Measurements from ENCODE around the gene RIN2. TPM values are rescaled to one million over a fixed set of nuclear protein-coding genes. Genes with fewer than 3 reads are reported as not detected.

Gene RIN2
- total RNA-seq, 2 donors from 2014 or later = 33.1 to 56.6 TPM

- no peaks in the 10 kb centered on the region for H3K9me3 ChIP-seq
- peaks cover 0 to 5% of the 10 kb centered on the region in 2 donors for H3K4me1 ChIP-seq
- DNase-seq (ENCODE audit: low spot score) = no peak
- no peak for TF ChIP-seq CTCF (IDR thresholded peaks at IDR 0.05)
- H3K27ac ChIP-seq = no peak overlapping the region
- H3K4me3 ChIP-seq = no peak overlapping the region
- no peaks in the 10 kb centered on the region for H3K27me3 ChIP-seq
- no peaks in the 10 kb centered on the region for H3K36me3 ChIP-seq
These were observed 44.1 kb upstream of the RIN2 start for GRCh38 chr20:19713822-19714578.

GRCh38 chr20:19714579-19714840 lies 43.5 kb upstream of the RIN2 start:
- Histone ChIP-seq H3K9me3 (no peaks in the 10 kb centered on the region), H3K4me1 (peaks cover 0 to 5% of the 10 kb centered on the region in 2 donors), H3K36me3 (no peaks in the 10 kb centered on the region), H3K27me3 (no peaks in the 10 kb centered on the region), H3K27ac (no peak overlapping the region), H3K4me3 (no peak overlapping the region)
- no peak for DNase-seq (ENCODE audit: low spot score)
- TF ChIP-seq CTCF (IDR thresholded peaks at IDR 0.05) = no peak

- H3K4me1 ChIP-seq = no peaks in the 10 kb centered on the region
- H3K4me3 ChIP-seq = no peak overlapping the region
- no peaks in the 10 kb centered on the region for H3K27me3 ChIP-seq
- H3K27ac ChIP-seq = no peak overlapping the region
- no peaks in the 10 kb centered on the region for H3K9me3 ChIP-seq
- H3K36me3 ChIP-seq = no peaks in the 10 kb centered on the region
- no peak for DNase-seq (ENCODE audit: low spot score)
- TF ChIP-seq CTCF (IDR thresholded peaks at IDR 0.05) = no peak
These were observed 42.1 kb upstream of the RIN2 start for GRCh38 chr20:19715986-19716385.

- Histone ChIP-seq H3K4me1 (no peaks in the 10 kb centered on the region), H3K9me3 (no peaks in the 10 kb centered on the region), H3K27ac (no peak overlapping the region), H3K27me3 (no peaks in the 10 kb centered on the region), H3K36me3 (no peaks in the 10 kb centered on the region), H3K4me3 (no peak overlapping the region)
- no peak for DNase-seq (ENCODE audit: low spot score)
- TF ChIP-seq CTCF (IDR thresholded peaks at IDR 0.05) = no peak
These were observed 39.2 kb upstream of the RIN2 start for GRCh38 chr20:19718880-19719279.

- Histone ChIP-seq H3K4me3 (no peak overlapping the region), H3K9me3 (no peaks in the 10 kb centered on the region), H3K27me3 (no peaks in the 10 kb centered on the region), H3K4me1 (no peaks in the 10 kb centered on the region), H3K36me3 (no peaks in the 10 kb centered on the region), H3K27ac (no peak overlapping the region)
- TF ChIP-seq CTCF (IDR thresholded peaks at IDR 0.05) = no peak
- no peak for DNase-seq (ENCODE audit: low spot score)
These were observed 37.1 kb upstream of the RIN2 start for GRCh38 chr20:19720991-19721390.

- H3K36me3 ChIP-seq = no peaks in the 10 kb centered on the region
- H3K4me1 ChIP-seq = no peaks in the 10 kb centered on the region
- H3K27me3 ChIP-seq = no peaks in the 10 kb centered on the region
- TF ChIP-seq CTCF (IDR thresholded peaks at IDR 0.05) = no peak
- no peak overlapping the region for H3K4me3 ChIP-seq
- DNase-seq (ENCODE audit: low spot score) = no peak
- no peak overlapping the region for H3K27ac ChIP-seq
- H3K9me3 ChIP-seq = no peaks in the 10 kb centered on the region
These were observed 35.0 kb upstream of the RIN2 start for GRCh38 chr20:19723051-19723450.
